Measurements from ENCODE around the gene IRX4. TPM values are rescaled to one million over a fixed set of nuclear protein-coding genes. Genes with fewer than 3 reads are reported as not detected.

The IRX4 gene
- total and polyA plus RNA-seq, 4 donors: not detected

DNA sequence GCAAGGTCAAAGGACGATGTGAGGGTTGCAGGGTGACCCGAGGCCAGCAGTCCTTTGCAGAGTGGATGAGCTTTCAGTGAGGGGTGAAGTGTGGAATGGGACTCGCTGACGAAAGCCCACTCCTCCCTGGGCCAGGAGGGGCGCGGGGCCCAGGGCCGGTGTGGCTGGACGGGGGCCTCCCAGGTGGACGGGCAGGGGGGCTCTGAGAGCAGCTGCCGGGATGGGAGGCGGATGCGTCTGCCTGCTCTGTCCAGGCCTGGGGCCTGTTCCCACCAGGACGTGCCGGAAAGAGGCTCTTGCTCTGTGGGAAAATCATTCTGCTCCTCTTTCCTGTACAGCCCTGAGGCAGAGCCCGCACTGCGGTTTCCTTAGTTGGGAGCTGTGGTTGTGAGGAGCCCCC lies 24.3 kb downstream of the IRX4 start:
- Histone ChIP-seq H3K36me3 (ENCODE audit: control insufficient read depth in 4 of 4, insufficient read depth in 3 of 4, low read depth in 1 of 4, low read length in 3 of 4) (no peaks in the 10 kb centered on the region), H3K4me3 (ENCODE audit: low read depth in 1 of 3, low read length in 3 of 3) (no peak overlapping the region), H3K9me3 (ENCODE audit: control insufficient read depth in 4 of 4, low read length in 3 of 4) (no peaks in the 10 kb centered on the region), H3K27ac (ENCODE audit: low read depth in 1 of 2, low read length in 2 of 2) (no peak overlapping the region), H3K27me3 (ENCODE audit: control insufficient read depth in 4 of 4, insufficient read depth in 4 of 4, low read length in 3 of 4) (peaks cover 0 to 3% (median 2%) of the 10 kb centered on the region in 4 donors), H3K4me1 (ENCODE audit: control insufficient read depth in 4 of 4, insufficient read depth in 4 of 4, low read length in 3 of 4) (no peaks in the 10 kb centered on the region), H3K9ac (ENCODE audit: low read depth in 1 of 2, low read length in 2 of 2) (no peak overlapping the region)
- no peak for DNase-seq (ENCODE audit: low spot score)
- no peak for TF ChIP-seq TAF1 (conservative IDR thresholded peaks at IDR 0.05)
- TF ChIP-seq FOXA1 (IDR thresholded peaks at IDR 0.05): no peak
- TF ChIP-seq RAD21 (IDR thresholded peaks at IDR 0.05): no peak
- no peak for TF ChIP-seq SP1 (IDR thresholded peaks at IDR 0.05)
- TF ChIP-seq RXRA (IDR thresholded peaks at IDR 0.05): no peak
- TF ChIP-seq, protein P1, sequence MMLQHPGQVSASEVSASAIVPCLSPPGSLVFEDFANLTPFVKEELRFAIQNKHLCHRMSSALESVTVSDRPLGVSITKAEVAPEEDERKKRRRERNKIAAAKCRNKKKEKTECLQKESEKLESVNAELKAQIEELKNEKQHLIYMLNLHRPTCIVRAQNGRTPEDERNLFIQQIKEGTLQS (IDR thresholded peaks at IDR 0.05): no peak
- TF ChIP-seq EGR1 (IDR thresholded peaks at IDR 0.05; ENCODE audit: low read depth in 2 of 2): no peak
- WGBS: 91% methylated on average over 16 of the region's 16 CpGs

DNA sequence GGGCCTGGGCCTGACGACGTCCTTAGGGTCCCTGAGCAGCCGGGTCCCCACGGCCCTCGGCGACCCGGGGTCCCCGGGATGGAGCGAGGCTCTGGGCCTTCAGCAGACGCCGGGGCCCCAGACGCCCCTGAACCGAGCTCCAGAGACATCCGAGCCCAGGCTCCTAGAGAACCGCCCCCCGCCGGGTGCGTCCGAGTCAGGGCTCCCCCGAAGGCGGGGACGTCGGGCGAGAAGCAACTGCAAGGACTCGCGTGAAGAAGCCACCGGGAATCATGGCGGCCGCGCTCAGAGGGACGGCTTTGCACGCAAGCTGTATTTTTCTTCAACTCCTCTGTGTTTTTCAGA lies 25.5 kb downstream of the IRX4 start:
- H3K36me3 ChIP-seq (ENCODE audit: control insufficient read depth in 4 of 4, insufficient read depth in 3 of 4, low read depth in 1 of 4, low read length in 3 of 4): no peaks in the 10 kb centered on the region
- no peak for DNase-seq (ENCODE audit: low spot score)
- TF ChIP-seq RXRA (IDR thresholded peaks at IDR 0.05): no peak
- no peak for TF ChIP-seq HNF4A (conservative IDR thresholded peaks at IDR 0.05)
- TF ChIP-seq TAF1 (conservative IDR thresholded peaks at IDR 0.05): no peak
- no peak for TF ChIP-seq RAD21 (IDR thresholded peaks at IDR 0.05)
- TF ChIP-seq NR2F2 (IDR thresholded peaks at IDR 0.05): no peak
- TF ChIP-seq HNF4G (IDR thresholded peaks at IDR 0.05): no peak
- TF ChIP-seq, protein P2, sequence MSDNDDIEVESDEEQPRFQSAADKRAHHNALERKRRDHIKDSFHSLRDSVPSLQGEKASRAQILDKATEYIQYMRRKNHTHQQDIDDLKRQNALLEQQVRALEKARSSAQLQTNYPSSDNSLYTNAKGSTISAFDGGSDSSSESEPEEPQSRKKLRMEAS (IDR thresholded peaks at IDR 0.05): no peak
- peaks cover 0 to 3% (median 2%) of the 10 kb centered on the region in 4 donors for H3K27me3 ChIP-seq (ENCODE audit: control insufficient read depth in 4 of 4, insufficient read depth in 4 of 4, low read length in 3 of 4)
- no peak overlapping the region for H3K9ac ChIP-seq (ENCODE audit: low read depth in 1 of 2, low read length in 2 of 2)
- no peak overlapping the region for H3K4me3 ChIP-seq (ENCODE audit: low read depth in 1 of 3, low read length in 3 of 3)
- H3K4me1 ChIP-seq (ENCODE audit: control insufficient read depth in 4 of 4, insufficient read depth in 4 of 4, low read length in 3 of 4): no peaks in the 10 kb centered on the region
- 82% methylated on average over 32 of the region's 32 CpGs for WGBS
- H3K27ac ChIP-seq (ENCODE audit: low read depth in 1 of 2, low read length in 2 of 2): no peak overlapping the region
- no peaks in the 10 kb centered on the region for H3K9me3 ChIP-seq (ENCODE audit: control insufficient read depth in 4 of 4, low read length in 3 of 4)

DNA sequence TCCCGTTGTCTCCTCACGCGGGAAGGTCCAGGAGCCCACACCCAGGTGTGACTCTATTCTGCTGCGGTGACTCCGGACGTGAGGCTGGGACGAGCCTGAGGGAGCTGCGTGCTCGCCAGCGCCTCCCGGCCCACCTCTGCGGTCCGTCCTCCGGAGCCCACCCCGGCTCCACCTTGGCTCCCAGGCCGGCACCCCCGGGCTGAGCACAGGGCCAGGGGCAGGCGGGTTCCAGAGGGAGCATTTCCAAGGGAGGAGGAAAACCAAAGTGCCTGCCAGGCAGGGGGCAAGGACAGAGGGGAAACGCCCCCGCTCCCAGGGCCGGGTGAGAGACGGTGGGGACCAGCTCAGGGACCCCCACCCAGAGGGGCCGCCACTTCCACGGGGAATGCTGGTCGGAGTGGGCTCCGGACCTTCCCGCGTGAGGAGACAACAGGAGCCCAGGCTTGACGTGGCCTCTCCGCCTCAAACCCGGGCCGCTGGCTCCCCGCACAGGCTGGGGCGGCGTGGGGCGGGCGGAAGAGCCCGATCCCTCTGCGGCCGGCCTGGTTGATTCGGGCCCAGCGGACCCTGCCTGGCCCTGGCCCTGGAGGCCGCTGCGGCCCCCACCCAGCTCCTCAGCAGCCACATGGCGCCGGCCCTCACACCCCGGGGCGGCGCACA lies 26.0 kb downstream of the IRX4 start:
- Histone ChIP-seq H3K4me1 (ENCODE audit: control insufficient read depth in 4 of 4, insufficient read depth in 4 of 4, low read length in 3 of 4) (no peaks in the 10 kb centered on the region), H3K36me3 (ENCODE audit: control insufficient read depth in 4 of 4, insufficient read depth in 3 of 4, low read depth in 1 of 4, low read length in 3 of 4) (no peaks in the 10 kb centered on the region), H3K27me3 (ENCODE audit: control insufficient read depth in 4 of 4, insufficient read depth in 4 of 4, low read length in 3 of 4) (peaks cover 0 to 5% (median 2%) of the 10 kb centered on the region in 4 donors), H3K4me3 (ENCODE audit: low read depth in 1 of 3, low read length in 3 of 3) (no peak overlapping the region), H3K9me3 (ENCODE audit: control insufficient read depth in 4 of 4, low read length in 3 of 4) (no peaks in the 10 kb centered on the region), H3K9ac (ENCODE audit: low read depth in 1 of 2, low read length in 2 of 2) (no peak overlapping the region), H3K27ac (ENCODE audit: low read depth in 1 of 2, low read length in 2 of 2) (no peak overlapping the region)
- DNase-seq (ENCODE audit: low spot score): no peak
- 67% methylated on average over 49 of the region's 49 CpGs for WGBS
- TF ChIP-seq, protein P3, sequence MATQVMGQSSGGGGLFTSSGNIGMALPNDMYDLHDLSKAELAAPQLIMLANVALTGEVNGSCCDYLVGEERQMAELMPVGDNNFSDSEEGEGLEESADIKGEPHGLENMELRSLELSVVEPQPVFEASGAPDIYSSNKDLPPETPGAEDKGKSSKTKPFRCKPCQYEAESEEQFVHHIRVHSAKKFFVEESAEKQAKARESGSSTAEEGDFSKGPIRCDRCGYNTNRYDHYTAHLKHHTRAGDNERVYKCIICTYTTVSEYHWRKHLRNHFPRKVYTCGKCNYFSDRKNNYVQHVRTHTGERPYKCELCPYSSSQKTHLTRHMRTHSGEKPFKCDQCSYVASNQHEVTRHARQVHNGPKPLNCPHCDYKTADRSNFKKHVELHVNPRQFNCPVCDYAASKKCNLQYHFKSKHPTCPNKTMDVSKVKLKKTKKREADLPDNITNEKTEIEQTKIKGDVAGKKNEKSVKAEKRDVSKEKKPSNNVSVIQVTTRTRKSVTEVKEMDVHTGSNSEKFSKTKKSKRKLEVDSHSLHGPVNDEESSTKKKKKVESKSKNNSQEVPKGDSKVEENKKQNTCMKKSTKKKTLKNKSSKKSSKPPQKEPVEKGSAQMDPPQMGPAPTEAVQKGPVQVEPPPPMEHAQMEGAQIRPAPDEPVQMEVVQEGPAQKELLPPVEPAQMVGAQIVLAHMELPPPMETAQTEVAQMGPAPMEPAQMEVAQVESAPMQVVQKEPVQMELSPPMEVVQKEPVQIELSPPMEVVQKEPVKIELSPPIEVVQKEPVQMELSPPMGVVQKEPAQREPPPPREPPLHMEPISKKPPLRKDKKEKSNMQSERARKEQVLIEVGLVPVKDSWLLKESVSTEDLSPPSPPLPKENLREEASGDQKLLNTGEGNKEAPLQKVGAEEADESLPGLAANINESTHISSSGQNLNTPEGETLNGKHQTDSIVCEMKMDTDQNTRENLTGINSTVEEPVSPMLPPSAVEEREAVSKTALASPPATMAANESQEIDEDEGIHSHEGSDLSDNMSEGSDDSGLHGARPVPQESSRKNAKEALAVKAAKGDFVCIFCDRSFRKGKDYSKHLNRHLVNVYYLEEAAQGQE (IDR thresholded peaks at IDR 0.05): no peak
- TF ChIP-seq, protein P2 (IDR thresholded peaks at IDR 0.05): no peak
- TF ChIP-seq RAD21 (IDR thresholded peaks at IDR 0.05) (no peak), FOXA2 (IDR thresholded peaks at IDR 0.05) (no peak), JUND (IDR thresholded peaks at IDR 0.05) (no peak)
